DMS 273 treated with DMSO at 0.1 percent for 48 hours (cell line): ENCODE results near the gene ACTG2.
"Not testable (repeated sequence)": the region's sequence is repeated elsewhere in the genome, so short reads cannot be mapped to it uniquely, and the experiment has no call there.

ENCODE experiments used
- DNase-seq: peaks from one replicate; lab custom pipeline; 2025; lab: John Stamatoyannopoulos, UW

Gene ACTG2

DNA sequence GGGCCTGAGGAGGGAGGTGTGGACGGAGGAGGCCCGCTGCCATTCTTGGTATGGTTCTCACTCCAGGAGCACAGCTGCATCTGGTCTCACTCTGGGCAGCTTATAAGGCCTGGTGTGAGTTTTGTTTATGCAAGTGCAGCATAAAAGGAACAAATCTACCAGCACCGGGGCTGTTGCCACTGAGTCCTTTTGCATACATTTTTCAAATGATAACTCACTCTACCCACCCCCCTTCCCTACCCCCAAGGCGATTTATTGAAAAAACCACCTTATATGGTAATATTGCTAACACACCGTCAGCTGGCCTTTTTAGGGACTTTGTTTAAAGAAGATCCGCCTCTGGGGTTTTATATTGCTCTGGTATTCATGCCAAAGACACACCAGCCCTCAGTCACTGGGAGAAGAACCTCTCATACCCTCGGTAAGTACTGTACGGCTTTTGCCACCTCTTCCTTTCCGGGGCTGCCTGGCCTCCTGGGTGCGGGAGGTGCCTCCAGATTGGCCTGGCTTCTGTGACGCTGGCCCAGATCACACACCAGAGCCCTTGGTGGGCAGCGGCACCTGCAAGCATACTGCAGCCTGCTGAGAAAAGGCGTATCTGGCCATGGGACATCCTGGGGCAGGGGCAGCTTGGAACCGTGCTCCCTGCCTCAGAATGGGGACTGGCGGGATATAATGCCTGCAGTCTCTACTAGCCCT lies at the start of gene ACTG2:
TSS of gene ACTG2 (plus strand) at position 378 of the 699 bp plus-strand sequence. CDS start 8,304 bp downstream, outside the sequence.
- DNase-seq = no peak

DNA sequence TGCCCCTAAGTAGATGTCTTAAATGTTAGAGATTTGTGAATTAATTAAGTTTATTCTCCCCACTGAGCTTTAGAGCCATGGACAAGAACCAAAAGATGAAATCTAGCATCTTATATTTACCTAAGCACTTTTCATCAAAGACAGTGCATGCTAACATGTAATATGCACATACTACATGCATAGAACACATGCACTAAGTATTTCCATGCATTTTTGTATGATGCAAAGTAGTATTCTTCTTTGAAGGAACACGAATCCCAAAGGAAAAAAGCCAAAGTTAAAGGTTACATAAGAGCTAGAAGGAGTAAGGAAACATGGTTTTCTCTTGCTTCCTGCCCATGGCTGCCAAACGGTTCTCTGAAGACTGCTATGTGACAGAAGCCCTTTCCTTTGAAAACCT lies 48.7 kb upstream of the ACTG2 start:
- no peak for DNase-seq

DNA sequence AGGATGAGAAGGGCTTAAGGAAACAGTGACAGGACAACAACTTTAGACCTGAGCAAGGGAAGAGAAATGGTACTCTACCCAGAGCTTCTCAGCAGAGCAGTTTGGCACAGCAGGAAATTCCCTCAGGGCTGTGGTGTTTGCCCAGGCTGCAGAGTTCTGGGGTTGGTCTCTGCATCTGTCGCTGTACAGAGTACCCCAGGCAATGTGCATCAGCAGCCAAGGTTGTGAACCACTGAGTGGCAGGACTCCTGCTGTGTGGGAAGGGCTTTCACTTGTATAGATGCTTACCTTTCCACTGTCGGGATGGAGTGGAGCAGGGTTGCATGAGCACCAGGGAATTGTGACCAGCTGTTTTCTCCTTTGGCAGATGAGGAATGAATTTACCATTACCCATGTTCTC lies 42.8 kb upstream of the ACTG2 start:
- DNase-seq = no peak

DNA sequence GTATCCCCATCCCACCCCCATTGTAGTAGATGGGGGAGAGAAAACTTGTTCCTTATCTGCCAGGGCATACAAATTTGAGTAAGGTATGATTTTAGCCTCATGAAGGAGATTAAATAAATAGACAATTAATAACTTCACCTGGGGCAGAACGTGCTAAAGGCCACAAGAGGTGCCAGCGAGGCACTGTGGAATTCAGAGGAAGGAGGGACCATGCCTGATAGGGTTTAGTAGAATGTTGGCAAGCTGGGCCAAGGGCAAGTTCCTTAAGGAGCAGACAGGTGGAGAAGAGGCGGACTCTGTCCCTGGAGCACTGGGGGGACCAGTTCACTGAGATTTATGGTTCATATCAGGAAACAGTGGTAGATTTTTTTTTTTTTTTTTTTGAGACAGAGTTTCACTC lies 41.5 kb upstream of the ACTG2 start:
- no peak for DNase-seq

DNA sequence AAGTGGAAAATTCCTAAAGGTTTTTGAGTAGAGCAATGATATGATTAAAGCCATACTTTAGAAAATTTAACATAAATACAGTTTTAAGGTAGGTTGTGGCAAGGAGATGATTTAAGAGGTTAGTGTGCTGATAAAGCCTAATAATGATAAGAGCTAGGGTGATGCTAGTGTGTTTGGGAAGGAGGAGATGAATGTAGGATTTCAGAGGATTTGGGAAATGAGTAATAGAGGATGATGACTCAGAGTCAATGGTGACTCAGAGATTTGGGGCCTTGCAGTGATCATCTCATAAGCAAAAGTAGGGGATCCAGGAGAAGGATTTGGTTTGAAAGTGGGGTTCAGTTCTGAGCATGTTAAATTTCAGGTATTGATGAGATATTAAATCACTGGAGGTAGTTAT lies 40.8 kb upstream of the ACTG2 start:
- DNase-seq = no peak

DNA sequence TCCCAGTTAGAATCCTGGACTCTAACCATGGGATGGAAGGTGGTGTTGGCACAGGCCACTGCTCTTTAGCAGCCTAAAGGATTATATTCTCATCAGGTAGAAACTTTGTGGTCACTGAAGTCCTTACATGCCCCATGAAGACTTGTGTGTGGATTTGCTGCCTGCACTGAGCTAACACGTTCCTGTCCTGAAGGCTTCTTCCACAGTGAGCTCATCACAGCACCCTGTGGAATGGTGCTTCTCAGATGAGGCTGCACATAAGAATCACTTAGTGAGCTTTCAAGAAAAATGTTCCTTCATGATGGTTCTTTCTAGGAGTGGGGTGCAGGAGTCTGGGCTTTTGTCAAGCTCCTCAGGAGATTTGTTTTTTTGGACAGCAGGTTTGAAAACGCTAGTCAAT lies 37.3 kb upstream of the ACTG2 start:
- no peak for DNase-seq

DNA sequence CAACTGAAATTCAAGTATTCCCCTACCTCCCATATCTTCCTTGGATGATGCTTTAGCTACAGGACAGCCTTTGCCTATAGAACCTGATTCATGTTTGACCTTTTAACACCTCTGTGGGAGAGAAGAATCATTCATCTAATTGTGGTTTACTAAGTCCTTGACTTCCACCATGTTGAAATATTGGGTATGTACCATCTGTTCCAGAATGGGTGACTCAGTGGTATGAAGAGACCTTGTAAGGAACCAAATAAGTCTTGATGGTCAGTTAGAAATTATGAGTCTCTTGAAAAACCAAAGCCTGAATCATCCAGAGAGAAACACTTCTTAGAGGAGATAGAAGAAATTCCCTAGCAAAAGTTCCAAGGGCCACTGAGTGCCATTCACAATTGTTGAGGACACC lies 36.6 kb upstream of the ACTG2 start:
- no peak for DNase-seq

DNA sequence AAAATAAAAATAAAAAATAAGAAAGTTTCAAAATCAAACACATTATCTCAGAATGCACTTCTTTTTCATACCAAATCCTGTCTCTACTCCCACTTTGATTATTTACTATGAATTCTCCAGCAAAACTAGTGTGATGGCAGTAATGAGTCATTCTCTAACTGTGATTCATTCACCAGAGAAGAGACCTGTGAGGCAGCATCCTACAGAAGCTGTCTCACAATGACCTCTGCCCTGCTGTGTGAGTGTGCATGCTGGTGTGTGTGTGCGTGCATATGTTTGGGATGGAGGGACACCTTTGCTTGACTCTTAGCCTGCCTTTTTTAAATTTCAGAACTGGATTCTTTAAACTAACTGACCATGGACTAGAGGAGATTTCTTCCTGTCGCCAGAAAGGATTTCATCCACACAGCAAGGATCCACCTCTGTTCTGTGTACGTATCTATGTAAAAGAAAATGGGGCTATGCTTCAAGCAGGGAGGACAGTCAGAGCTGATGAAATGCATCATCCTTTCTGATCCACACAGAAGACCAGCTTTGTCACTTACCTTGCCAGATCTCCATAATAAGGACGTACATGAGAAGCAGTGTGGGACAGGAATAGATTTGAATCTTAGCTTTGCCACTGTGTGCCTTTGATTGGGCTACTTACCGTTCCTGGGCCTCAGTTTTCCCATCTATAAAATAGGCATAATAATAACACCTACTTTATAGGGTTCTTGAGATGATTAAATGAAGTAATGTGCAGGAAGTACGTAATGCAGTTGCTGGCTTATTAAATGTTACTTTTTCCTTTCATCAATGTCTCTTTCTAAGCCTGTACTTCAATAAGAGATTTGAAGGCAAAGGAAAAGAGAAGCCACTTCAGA lies 32.9 kb upstream of the ACTG2 start:
- no peak for DNase-seq

DNA sequence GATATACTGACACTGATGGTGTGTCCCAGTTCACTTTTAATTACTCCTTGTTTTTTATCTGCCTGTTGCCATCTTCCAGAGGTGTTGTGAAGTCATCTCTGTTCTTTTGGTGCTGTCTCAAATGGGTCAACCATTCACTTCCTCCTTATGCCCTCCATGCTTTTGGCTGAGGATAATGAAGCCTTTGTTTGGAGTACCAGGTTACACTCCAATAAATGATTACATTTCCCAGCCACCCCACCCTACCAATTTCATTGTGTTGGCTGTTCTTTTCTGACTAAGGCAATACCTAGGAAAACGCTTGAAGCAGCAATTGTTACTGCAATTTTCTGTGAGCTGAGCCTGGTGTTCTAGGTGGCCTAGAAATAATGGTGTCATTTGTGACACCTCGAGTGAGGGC lies 29.8 kb upstream of the ACTG2 start:
- no peak for DNase-seq

DNA sequence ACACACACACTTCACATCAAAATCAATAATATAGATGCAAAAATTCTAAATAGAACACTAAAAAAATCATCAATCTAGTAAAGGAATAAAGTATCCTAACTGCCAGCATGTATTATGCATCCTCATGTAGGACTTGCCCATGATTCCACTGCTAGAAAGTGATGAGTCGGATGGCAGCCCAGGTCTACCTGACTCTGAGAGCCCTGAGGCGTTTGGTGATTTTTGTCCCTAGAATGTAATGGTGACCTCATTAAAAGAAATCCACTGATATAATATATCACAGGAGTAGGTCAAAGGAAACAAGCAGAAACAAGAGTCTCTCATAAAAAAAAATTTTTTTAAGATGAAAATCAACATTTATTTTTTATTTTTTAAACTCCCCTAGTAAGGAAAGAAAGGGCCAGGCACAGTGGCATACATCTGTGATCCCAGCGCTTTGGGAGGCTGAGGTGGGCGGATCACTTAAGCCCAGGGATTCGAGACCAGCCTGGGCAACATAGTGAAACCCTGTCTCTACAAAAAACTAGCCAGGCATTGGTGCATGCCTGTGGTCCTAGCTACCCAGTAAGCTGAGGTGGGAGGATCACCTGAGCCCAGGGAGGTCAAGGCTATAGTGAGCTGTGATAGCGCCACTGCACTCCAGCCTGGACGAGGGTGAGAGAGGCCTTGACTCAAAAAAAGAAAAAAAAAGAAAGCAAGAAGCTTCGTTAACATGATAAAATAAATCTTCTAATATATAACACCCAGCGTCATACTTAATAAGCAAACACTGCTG lies 24.4 kb upstream of the ACTG2 start:
- no peak for DNase-seq

DNA sequence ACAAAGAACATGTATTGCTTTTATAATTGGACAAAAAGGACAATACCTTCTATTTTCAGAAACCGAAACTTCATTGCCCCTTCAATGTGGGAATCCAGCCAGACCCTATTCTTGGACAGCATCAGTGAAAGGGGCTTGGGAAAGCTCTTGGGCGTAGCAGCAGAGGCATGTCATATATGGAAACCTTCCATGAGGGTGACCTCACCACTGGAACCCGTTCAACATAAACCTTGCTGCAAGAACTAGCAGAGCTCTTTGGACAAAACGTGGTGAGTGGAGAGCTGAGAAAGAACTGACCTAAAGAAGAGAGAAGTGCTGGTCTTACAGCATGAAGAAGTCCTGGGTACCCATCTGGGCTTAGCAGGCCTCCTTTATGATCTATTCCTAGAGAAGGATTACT lies 22.7 kb upstream of the ACTG2 start:
- DNase-seq = no peak

DNA sequence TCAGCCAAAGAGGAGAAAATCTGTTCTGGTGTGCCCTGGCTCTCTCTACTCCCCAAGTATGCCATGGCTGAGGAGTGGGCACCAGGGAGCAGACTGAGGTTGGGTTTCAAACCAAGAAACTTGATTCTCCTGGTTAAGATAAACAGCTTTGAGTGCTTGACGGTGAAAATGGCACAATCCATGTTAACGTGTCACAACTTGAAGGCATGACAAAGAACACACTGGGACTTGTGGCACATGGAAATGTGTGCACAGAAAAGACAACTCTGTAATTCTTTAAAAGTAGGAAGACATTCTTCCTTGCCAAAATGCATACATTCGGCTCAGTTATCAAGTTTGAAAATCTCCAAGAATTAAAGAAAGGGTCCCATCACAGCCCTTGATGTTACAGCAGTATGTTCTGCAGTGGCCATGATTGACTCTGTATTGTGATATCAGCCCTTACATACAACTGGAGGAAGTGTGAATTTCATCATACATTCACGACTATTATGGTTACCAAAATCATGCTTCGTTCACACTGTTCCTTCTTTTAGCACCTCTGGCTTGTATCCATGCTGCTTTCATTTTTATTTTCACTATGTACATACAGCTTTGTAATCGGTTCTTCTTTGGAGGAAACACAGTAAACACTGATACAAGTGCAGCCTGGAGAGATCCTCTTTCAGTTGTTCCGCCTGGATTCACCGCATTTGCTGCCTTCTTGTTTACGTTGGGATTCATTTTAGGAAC lies 15.6 kb upstream of the ACTG2 start:
- no peak for DNase-seq

DNA sequence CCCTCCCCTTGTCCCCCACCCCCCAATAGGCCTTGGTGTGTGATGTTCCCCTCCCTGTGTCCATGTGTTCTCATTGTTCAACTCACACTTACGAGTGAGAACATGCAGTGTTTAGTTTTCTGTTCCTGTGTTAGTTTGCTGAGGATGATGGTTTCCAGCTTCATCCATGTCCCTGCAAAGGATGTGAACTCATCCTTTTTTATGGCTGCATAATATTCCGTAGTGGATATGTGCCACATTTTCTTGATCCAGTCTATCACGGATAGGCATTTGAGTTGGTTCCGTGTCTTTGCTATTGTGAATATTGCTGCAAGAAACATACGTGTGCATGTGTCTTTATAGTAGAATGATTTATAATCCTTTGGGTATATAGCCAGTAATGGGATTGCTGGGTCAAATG lies 14.8 kb upstream of the ACTG2 start:
- DNase-seq = not testable (repeated sequence)

DNA sequence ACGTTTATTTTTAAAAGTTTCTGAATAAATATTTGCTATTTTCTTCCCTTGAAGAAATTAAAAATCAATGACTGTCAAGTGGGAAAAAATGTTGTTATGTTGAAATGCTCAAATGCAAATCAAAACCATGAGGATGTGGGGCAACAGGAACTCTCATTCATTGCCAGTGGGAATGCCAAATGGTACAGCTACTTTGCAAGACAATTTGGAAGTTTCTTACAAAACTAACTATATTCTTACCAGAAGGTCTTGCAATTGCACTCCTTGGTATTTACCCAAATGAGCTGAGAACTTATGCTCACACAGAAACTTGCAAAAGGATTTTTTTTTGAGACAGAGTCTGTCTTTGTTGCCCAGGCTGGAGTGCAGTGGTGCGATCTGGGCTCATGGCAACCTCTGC lies 7.4 kb upstream of the ACTG2 start:
- no peak for DNase-seq

DNA sequence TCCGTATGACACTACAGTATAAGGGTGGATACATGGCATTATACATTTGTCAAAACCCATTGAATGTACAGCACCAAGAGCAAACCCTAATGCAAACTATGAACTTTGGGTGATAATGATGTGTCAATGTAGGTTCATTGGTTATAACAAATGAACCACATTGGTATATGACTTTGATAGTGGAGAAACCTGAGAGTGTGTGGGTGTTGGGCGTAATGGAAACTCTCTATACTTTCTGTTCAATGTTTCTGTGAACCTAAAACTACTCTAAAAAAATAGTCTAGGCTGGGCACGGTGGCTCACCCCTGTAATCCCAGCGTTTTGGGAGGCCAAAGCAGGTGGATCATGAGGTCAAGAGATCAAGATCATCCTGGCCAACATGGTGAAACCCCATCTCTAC lies 6.5 kb upstream of the ACTG2 start:
- DNase-seq = no peak

DNA sequence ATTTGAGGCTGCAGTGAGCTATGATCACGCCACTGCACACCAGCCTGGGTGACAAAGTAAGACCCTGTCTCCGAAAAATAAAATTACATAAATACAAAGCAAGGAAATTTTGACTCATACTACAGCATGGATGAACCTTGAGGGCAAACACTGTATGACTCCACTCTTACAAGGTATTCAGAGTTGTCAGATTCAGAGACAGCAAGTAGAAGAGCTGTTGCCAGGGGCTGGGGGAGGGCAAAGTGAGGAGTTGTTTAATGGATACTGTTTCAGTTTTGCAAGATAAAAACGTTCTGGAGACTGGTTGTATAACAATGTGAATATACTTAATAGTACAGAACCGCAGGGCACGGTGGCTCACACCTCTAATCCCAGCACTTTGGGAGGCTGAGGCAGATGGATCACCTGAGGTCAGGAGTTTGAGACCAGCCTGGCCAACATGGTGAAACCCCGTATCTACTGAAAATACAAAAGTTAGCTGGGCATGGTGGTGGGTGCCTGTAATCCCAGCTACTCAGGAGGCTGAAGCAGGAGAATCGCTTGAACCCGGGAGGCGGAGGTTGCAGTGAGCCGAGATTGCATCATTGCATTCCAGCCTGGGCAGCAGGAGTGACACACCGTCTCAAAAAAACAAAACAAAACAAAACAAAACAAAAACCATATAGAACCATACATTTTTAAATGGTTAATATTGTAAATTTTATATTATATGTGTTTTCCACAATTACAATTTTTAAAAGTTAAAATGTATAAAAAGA lies 5.0 kb upstream of the ACTG2 start:
- not testable (repeated sequence) for DNase-seq

DNA sequence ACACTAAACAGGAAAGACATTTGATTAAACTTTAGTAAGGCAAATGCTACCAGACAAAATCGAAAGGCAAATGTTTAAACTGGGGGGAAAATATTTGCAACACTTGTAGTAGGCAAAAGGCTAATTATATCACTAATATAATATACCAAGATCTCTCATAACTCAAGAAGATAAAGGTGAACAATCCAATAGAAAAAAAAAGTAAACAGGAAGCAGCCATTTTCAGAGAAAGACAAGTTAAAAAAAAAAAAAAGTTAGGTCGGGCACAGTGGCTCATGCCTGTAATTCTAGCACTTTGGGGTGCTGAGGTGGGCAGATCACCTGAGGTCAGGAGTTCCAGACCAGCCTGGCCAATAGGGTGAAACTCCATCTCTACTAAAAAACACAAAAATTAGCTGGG lies 4.4 kb upstream of the ACTG2 start:
- DNase-seq = no peak

DNA sequence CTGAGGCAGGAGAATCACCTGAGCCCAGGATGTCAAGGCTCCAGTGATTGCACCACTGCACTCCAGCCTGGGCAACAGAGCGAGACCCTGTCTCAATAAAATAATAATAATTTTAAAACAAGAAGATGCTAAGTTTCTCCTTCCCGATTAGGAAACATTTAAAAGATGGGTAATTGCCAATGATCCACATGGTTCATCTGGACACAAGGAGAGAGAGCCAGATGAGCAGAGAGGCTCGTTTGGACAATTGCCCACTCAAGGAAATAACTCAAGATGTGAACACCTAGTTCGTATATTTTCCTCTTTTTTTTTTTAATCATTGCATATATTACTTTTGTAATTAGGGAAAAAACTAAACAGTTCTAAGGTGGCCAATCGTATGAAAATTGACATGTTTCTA lies 3.6 kb upstream of the ACTG2 start:
- no peak for DNase-seq

DNA sequence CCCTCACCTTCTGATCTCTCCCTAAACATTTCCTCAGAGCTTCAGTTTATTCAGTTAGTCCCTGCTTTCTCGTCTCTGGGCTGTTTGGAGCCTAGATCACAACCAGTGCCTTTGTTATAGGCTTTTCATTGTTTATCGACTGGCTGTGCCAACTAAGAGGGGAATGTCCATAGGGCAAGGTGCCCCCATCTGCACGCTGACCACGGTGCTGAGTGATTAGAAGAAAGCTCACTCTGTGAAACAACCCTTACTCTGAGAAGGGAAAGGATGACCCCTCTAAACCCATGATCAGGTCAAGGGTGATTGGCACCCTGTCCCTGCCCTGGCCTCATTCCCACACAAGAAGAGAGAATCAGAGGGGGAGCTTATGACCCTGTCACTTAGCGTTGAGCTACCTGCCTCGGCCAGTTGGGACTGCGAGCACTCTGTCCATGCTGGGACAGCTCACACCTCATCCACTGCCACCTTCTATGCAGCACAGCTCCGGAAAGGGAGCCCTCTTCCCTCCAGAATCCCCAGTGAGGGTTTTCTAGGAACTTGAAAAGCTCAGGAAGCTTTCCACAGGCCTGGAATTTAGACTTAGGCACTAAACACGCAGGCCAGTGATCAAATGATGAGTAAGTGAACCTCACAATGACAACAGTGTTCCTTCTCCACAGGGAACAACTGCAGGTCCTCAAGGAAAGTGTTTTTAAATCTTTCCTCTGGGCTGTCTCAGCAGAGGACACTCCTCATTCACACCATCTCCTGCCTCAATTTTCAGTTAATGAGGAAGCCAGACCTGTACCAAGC lies 2.3 kb upstream of the ACTG2 start:
- no peak for DNase-seq

DNA sequence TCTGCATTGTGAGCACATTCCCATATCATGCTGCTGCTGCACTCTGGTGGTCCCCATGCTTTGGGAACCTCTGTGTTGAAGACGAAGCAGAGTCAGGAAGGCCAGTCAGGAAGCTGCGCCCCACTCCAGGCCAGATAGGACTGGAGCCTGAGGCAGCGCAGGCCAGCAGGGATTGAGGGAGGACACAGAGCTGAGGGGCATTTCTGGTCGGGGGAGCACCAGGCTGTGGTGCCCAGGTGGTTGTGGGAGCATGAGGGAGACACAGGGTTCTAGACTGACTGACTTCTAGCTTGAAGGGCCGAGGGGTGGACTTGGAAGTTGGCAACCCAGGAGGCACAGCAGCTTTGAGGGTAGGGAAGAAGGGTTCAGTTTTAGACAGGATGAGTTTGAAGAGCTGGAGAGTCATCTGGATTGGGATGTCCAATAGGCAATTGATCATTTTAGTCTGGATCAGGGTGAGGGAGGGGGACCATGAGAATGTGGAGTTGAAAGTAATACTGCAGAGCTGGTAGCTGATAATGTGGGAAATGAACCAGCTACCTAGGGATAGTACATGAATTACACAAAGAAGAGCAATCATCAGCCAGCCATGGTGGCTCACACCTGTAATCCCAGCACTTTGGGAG lies 1.4 kb upstream of the ACTG2 start:
- DNase-seq = no peak
